Nephron (organoid): ENCODE data around the gene URI1.

Source experiments
- H3K27ac Mint-ChIP-seq, 3 experiments: 2 replicates each; pipeline ENCODE4 v1.8.0; 2020; ENCODE audit warnings: mixed read lengths in 3 of 3, mild to moderate bottlenecking in 2 of 3, moderate library complexity in 1 of 3
- H3K27me3 Mint-ChIP-seq: 2 replicates; pipeline ENCODE4 v1.8.0; 2021; ENCODE audit warnings: low read depth, mild to moderate bottlenecking, moderate library complexity, mixed read lengths
- H3K36me3 Mint-ChIP-seq: 2 replicates; pipeline ENCODE4 v1.8.0; 2020; ENCODE audit warnings: low read depth, mixed read lengths
- H3K4me1 Mint-ChIP-seq: 2 replicates; pipeline ENCODE4 v1.8.0; 2020; ENCODE audit warnings: mixed read lengths
- H3K4me3 Mint-ChIP-seq, 3 experiments: 2 replicates each; pipeline ENCODE4 v1.8.0; 2020; ENCODE audit warnings: mild to moderate bottlenecking in 3 of 3, mixed read lengths in 3 of 3, moderate library complexity in 2 of 3
- H3K9me3 Mint-ChIP-seq: 2 replicates; pipeline ENCODE4 v1.8.0; 2020; ENCODE audit warnings: mixed read lengths
- CTCF ChIP-seq, 3 experiments: fragments of 200-600 bp; sonication (generic); IDR thresholded peaks; one replicate each; pipeline ENCODE4 v1.5.0; 2021; ENCODE audit warnings: antibody characterized with exemption in 3 of 3; ENCODE audit not compliant: unreplicated experiment in 3 of 3

URI1 gene

GRCh38 chr19:30023330-30023729 lies 81.3 kb downstream of the URI1 start:
- peaks cover 78% of the 10 kb centered on the region for H3K36me3 Mint-ChIP-seq
- H3K4me1 Mint-ChIP-seq = no peaks in the 10 kb centered on the region
- H3K4me3 Mint-ChIP-seq = no peak overlapping the region
- H3K27me3 Mint-ChIP-seq = no peaks in the 10 kb centered on the region
- no peak overlapping the region for H3K27ac Mint-ChIP-seq
- peaks cover 45% of the 10 kb centered on the region for H3K9me3 Mint-ChIP-seq
- TF ChIP-seq CTCF (IDR thresholded peaks at IDR 0.05; ENCODE audit: unreplicated experiment in 3 of 3) = no peak

GRCh38 chr19:30024091-30024490 lies 82.1 kb downstream of the URI1 start:
- peaks cover 49% of the 10 kb centered on the region for H3K9me3 Mint-ChIP-seq
- no peak overlapping the region for H3K27ac Mint-ChIP-seq
- H3K4me1 Mint-ChIP-seq = no peaks in the 10 kb centered on the region
- H3K27me3 Mint-ChIP-seq = no peaks in the 10 kb centered on the region
- no peak overlapping the region for H3K4me3 Mint-ChIP-seq
- TF ChIP-seq CTCF (IDR thresholded peaks at IDR 0.05; ENCODE audit: unreplicated experiment in 3 of 3) = no peak
- peaks cover 78% of the 10 kb centered on the region for H3K36me3 Mint-ChIP-seq

- Mint-ChIP-seq H3K9me3 (peaks cover 59% of the 10 kb centered on the region), H3K4me3 (no peak overlapping the region), H3K4me1 (no peaks in the 10 kb centered on the region), H3K27me3 (no peaks in the 10 kb centered on the region), H3K27ac (no peak overlapping the region), H3K36me3 (peaks cover 85% of the 10 kb centered on the region)
- no peak for TF ChIP-seq CTCF (IDR thresholded peaks at IDR 0.05; ENCODE audit: unreplicated experiment in 3 of 3)
Measured at GRCh38 chr19:30026933-30027332, 84.9 kb downstream of the URI1 start.

- no peak overlapping the region for H3K4me3 Mint-ChIP-seq
- no peaks in the 10 kb centered on the region for H3K27me3 Mint-ChIP-seq
- no peaks in the 10 kb centered on the region for H3K4me1 Mint-ChIP-seq
- peaks cover 86% of the 10 kb centered on the region for H3K36me3 Mint-ChIP-seq
- TF ChIP-seq CTCF (IDR thresholded peaks at IDR 0.05; ENCODE audit: unreplicated experiment in 3 of 3) = no peak
- H3K27ac Mint-ChIP-seq = no peak overlapping the region
- peaks cover 58% of the 10 kb centered on the region for H3K9me3 Mint-ChIP-seq
Measured at GRCh38 chr19:30028118-30028991, 86.3 kb downstream of the URI1 start.

GRCh38 chr19:30028992-30029343 lies 86.9 kb downstream of the URI1 start:
- H3K27me3 Mint-ChIP-seq = no peaks in the 10 kb centered on the region
- no peak overlapping the region for H3K27ac Mint-ChIP-seq
- TF ChIP-seq CTCF (IDR thresholded peaks at IDR 0.05; ENCODE audit: unreplicated experiment in 3 of 3) = no peak
- peaks cover 54% of the 10 kb centered on the region for H3K9me3 Mint-ChIP-seq
- H3K36me3 Mint-ChIP-seq = peaks cover 86% of the 10 kb centered on the region
- no peaks in the 10 kb centered on the region for H3K4me1 Mint-ChIP-seq
- H3K4me3 Mint-ChIP-seq = no peak overlapping the region
